ENCODE data around the gene EDRF1. TPM values are rescaled to one million over a fixed set of nuclear protein-coding genes. Genes with fewer than 3 reads are reported as not detected.

The EDRF1 gene
- total RNA-seq, 1 donor from 2014 or later, result 15.2 TPM

GRCh38 chr10:125812128-125812750, 92.7 kb downstream of the EDRF1 start:
- no peaks in the 10 kb centered on the region for H3K36me3 ChIP-seq (ENCODE audit: control insufficient read depth, insufficient read depth, low read length)
- H3K27me3 ChIP-seq (ENCODE audit: control insufficient read depth, insufficient read depth, low read length), result no peaks in the 10 kb centered on the region
- no peak for DNase-seq (ENCODE audit: low read depth)
- no peak overlapping the region for H3K4me3 ChIP-seq (ENCODE audit: low read depth, low read length)
- TF ChIP-seq CTCF (IDR thresholded peaks at IDR 0.05; ENCODE audit: insufficient read depth, low read length, poor library complexity, severe bottlenecking), result no peak

Other genes with a start within 250 kb of the EDRF1 start
- gene TEX36, start 36.5 kb upstream of the EDRF1 start, total RNA-seq, result not detected in 2 replicates
- gene MMP21, start 56.1 kb downstream of the EDRF1 start, total RNA-seq, result 0.07 and 0.08 TPM in 2 replicates
- 70.5 and 82.5 TPM in 2 replicates for gene UROS, start 103.5 kb downstream of the EDRF1 start, total RNA-seq
- 32.7 and 40.0 TPM in 2 replicates for gene BCCIP, start 103.8 kb downstream of the EDRF1 start, total RNA-seq
- gene DHX32, start 161.6 kb downstream of the EDRF1 start, total RNA-seq, result 33.4 and 37.2 TPM in 2 replicates
- gene FANK1, start 176.9 kb downstream of the EDRF1 start, total RNA-seq, result 5.3 and 7.5 TPM in 2 replicates

Measured in kidney epithelial cell (primary cell).